T-cell (primary cell): ENCODE results near the gene CACNA1F. TPM values are rescaled to one million over a fixed set of nuclear protein-coding genes. Genes with fewer than 3 reads are reported as not detected.
A peak's percentile ranks its signal among the peaks of the same experiment; 100 is the strongest.

Experiments used
- ATAC-seq, 4 experiments: fragments of 200-7000 bp in 3 of 4; fragments of 150-1000 bp in 1 of 4; cut with Tn5 transposase; replicated peaks in 1 of 4; 1 replicate in 3 of 4; 2 replicates in 1 of 4; pipeline ENCODE4 v1.10.0; 2021; ENCODE audit warnings: moderate library complexity in 3 of 4, mild to moderate bottlenecking in 2 of 4, moderate number of reproducible peaks in 1 of 4
- CTCF ChIA-PET, 2 donors: fragments of 300-600 bp; sonication (Branson Sonifier 250); formaldehyde crosslinking; loops; one replicate each; lab custom pipeline; 2022; ENCODE audit warnings: antibody characterized with exemption in 2 of 2; lab: Charles Lee
- POLR2A ChIA-PET, 2 donors: fragments of 300-600 bp; sonication (Branson Sonifier 250); formaldehyde crosslinking; loops; one replicate each; lab custom pipeline; 2022; ENCODE audit warnings: antibody characterized with exemption in 2 of 2; lab: Charles Lee
- DNase-seq, 35 experiments: peaks; one replicate each; pipeline versions ENCODE4 v3.0.0 to v3.0.0-alpha.2; 2013 to 2023
- H3K27ac ChIP-seq: one replicate; pipeline ENCODE4 v1.5.1; 2013; ENCODE audit warnings: low read length
- H3K27me3 ChIP-seq, 2 experiments: replicated peaks in 1 of 2; 1 replicate in 1 of 2; 2 replicates in 1 of 2; pipeline versions ENCODE4 v1.6.1 to v1.7.0; 2013; ENCODE audit warnings: low read length in 1 of 2, mixed read lengths in 1 of 2; ENCODE audit not compliant: control insufficient read depth in 2 of 2, insufficient read depth in 2 of 2; ENCODE audit errors: extremely low read depth in 1 of 2
- H3K36me3 ChIP-seq, 2 donors: 1 replicate in 1 of 2; 2 replicates in 1 of 2; pipeline versions ENCODE4 v1.6.1 to v1.7.0; 2013; ENCODE audit warnings: low read length in 1 of 2; ENCODE audit not compliant: control insufficient read depth in 2 of 2, insufficient read depth in 1 of 2; ENCODE audit errors: extremely low read depth in 1 of 2
- H3K4me1 ChIP-seq, 2 experiments: 1 replicate in 1 of 2; 2 replicates in 1 of 2; pipeline versions ENCODE4 v1.6.1 to v1.7.0; 2013; ENCODE audit warnings: low read length in 2 of 2, mixed read lengths in 1 of 2; ENCODE audit not compliant: insufficient read depth in 2 of 2, control insufficient read depth in 1 of 2; ENCODE audit errors: extremely low read depth in 1 of 2
- H3K4me3 ChIP-seq, 2 donors: 1 replicate in 1 of 2; 2 replicates in 1 of 2; pipeline versions ENCODE4 v1.5.1 to v1.7.0; 2013; ENCODE audit warnings: mild to moderate bottlenecking in 2 of 2, low read length in 1 of 2, moderate library complexity in 1 of 2; ENCODE audit not compliant: control insufficient read depth in 1 of 2; ENCODE audit errors: extremely low read depth in 1 of 2
- H3K9me3 ChIP-seq: 2 replicates; pipeline ENCODE4 v1.7.0; 2013
- H3K27ac Mint-ChIP-seq, 2 donors: one replicate each; pipeline ENCODE4 v1.8.0; 2020 to 2021; ENCODE audit warnings: mild to moderate bottlenecking in 2 of 2, mixed read lengths in 2 of 2
- H3K27me3 Mint-ChIP-seq, 2 donors: one replicate each; pipeline ENCODE4 v1.8.0; 2021 to 2022; ENCODE audit warnings: mixed read lengths in 2 of 2
- H3K36me3 Mint-ChIP-seq: one replicate; pipeline ENCODE4 v1.8.0; 2021; ENCODE audit warnings: mixed read lengths
- H3K4me1 Mint-ChIP-seq, 3 donors: one replicate each; pipeline ENCODE4 v1.8.0; 2020 to 2022; ENCODE audit warnings: mixed read lengths in 3 of 3, mild to moderate bottlenecking in 1 of 3
- H3K4me3 Mint-ChIP-seq, 3 donors: one replicate each; pipeline ENCODE4 v1.8.0; 2020 to 2022; ENCODE audit warnings: mild to moderate bottlenecking in 3 of 3, mixed read lengths in 3 of 3, moderate library complexity in 3 of 3
- H3K9me3 Mint-ChIP-seq, 3 donors: one replicate each; pipeline ENCODE4 v1.8.0; 2020 to 2022; ENCODE audit warnings: mixed read lengths in 3 of 3
- WGBS: methylation state at CpG from one replicate; pipeline ENCODE4 v1.1.5; 2013; ENCODE audit warnings: missing lambda C conversion rate; ENCODE audit not compliant: insufficient coverage; 5-methylcytosine and 5-hydroxymethylcytosine counted together
- total RNA-seq, 35 experiments: library from RNA in 6 of 35; stranded (reverse) in 6 of 35; fragments of 120-200 nt in 1 of 35; gene quantifications; one replicate each; pipeline versions ENCODE4 v1.2.1 to v1.2.4 and lab custom pipeline; 2013 to 2026

CACNA1F gene
- total RNA-seq, 5 donors from 2014 or later (not counting 1 experiment from before 2014, with no cell fraction given), result 1.4 to 1.9 (median 1.6) TPM

DNA sequence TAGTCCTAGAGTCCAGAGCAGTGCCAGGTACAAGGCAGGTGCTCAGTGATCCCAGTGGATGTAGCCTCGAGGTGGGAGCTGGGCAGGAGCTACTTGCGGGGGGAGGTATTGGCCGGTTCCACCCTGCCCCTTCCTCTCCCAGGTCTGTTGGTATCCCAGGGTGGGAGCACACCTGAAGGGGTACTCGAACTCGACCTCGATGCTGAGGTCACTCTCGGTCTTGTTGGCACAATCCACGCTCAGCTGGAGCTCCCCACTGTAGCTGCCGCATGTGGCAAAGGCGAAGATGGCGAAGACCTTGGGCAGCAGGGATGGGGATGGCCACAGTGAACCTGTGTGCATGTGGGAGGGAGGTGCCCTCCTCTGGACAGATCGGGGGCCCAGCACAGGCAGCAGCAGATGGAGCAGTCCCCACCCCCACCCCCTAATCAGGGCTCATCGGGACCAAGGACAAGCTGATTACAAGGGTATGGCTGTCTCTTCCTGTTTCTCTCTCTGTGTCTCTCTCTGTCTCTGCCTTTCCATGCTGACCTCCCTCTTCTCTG, 35.5 kb downstream of the CACNA1F start:
- Mint-ChIP-seq H3K9me3 (no peaks in the 10 kb centered on the region), H3K4me1 (peaks cover 17 to 34% (median 31%) of the 10 kb centered on the region in 3 donors), H3K36me3 (peaks cover 3% of the 10 kb centered on the region), H3K27ac (no peak overlapping the region), H3K4me3 (no peak overlapping the region), H3K27me3 (peaks cover 0 to 8% of the 10 kb centered on the region in 2 donors)
- no peak for ATAC-seq
- H3K4me1 ChIP-seq, result peaks cover 2 to 27% of the 10 kb centered on the region in 2 experiments
- CTCF ChIA-PET, result no interaction called here
- no peak overlapping the region for H3K27ac ChIP-seq
- POLR2A ChIA-PET, result no interaction called here
- no peak for DNase-seq
- WGBS, result no CpG with 5 or more reads among the region's 13 CpGs
- H3K36me3 ChIP-seq, result no peaks in the 10 kb centered on the region
- H3K4me3 ChIP-seq, result no peak overlapping the region
- H3K27me3 ChIP-seq, result peaks cover 0 to 6% of the 10 kb centered on the region in 2 experiments
- H3K9me3 ChIP-seq, result no peaks in the 10 kb centered on the region

GRCh38 chrX:49193542-49193964, 39.6 kb downstream of the CACNA1F start:
- DNase-seq (no peak), ATAC-seq (no peak)
- Mint-ChIP-seq H3K36me3 (peaks cover 3% of the 10 kb centered on the region), H3K27me3 (peaks cover 0 to 8% of the 10 kb centered on the region in 2 donors), H3K4me1 (peaks cover 21 to 45% (median 29%) of the 10 kb centered on the region in 3 donors), H3K27ac (peak overlapping the region; percentile 4 to 29), H3K4me3 (no peak overlapping the region), H3K9me3 (no peaks in the 10 kb centered on the region)
- Histone ChIP-seq H3K9me3 (no peaks in the 10 kb centered on the region), H3K36me3 (no peaks in the 10 kb centered on the region), H3K4me1 (peaks cover 2 to 22% of the 10 kb centered on the region in 2 experiments), H3K27me3 (no peaks in the 10 kb centered on the region), H3K27ac (no peak overlapping the region), H3K4me3 (no peak overlapping the region)
- CTCF ChIA-PET, result interaction anchor here (0.6 to 1.8 kb wide), 3 partner anchors 35 to 45 kb away, joined by 3 to 9 read pairs (median 3); no protein-coding TSS in a partner anchor
- POLR2A ChIA-PET, result no interaction called here
- WGBS, result 43% methylated on average over 1 of the region's 2 CpGs

- ATAC-seq (no peak), DNase-seq (peak in 7 of 35 experiments; percentile 17 to 48 (median 22))
- H3K27ac ChIP-seq, result no peak overlapping the region
- Mint-ChIP-seq H3K4me1 (peaks cover 16 to 37% (median 22%) of the 10 kb centered on the region in 3 donors), H3K27ac (no peak overlapping the region), H3K27me3 (peaks cover 0 to 3% of the 10 kb centered on the region in 2 donors), H3K9me3 (no peaks in the 10 kb centered on the region), H3K4me3 (peak overlapping the region in 2 of 3 donors; percentile 40 to 50), H3K36me3 (peaks cover 3% of the 10 kb centered on the region)
- no peaks in the 10 kb centered on the region for H3K36me3 ChIP-seq
- H3K27me3 ChIP-seq, result no peaks in the 10 kb centered on the region
- H3K4me1 ChIP-seq, result peaks cover 2 to 21% of the 10 kb centered on the region in 2 experiments
- H3K9me3 ChIP-seq, result no peaks in the 10 kb centered on the region
- ChIA-PET POLR2A (no interaction called here), CTCF (interaction anchor here (0.6 to 1.8 kb wide), 6 partner anchors 9 to 117 kb away, joined by 3 to 9 read pairs (median 3); no protein-coding TSS in a partner anchor)
- WGBS, result 86% methylated on average over 4 of the region's 10 CpGs
- no peak overlapping the region for H3K4me3 ChIP-seq
Observed at GRCh38 chrX:49192722-49193328, 40.3 kb downstream of the CACNA1F start.

- Mint-ChIP-seq H3K9me3 (no peaks in the 10 kb centered on the region), H3K27ac (peak overlapping the region; percentile 91 to 95), H3K27me3 (peaks cover 0 to 3% of the 10 kb centered on the region in 2 donors), H3K4me1 (peaks cover 16 to 37% (median 22%) of the 10 kb centered on the region in 3 donors), H3K36me3 (peaks cover 3% of the 10 kb centered on the region), H3K4me3 (peak overlapping the region; percentile 78 to 91 (median 90))
- under 1% methylated on average over 21 of the region's 34 CpGs for WGBS
- ChIA-PET POLR2A (interaction anchor here in 1 of 2 donors (0.6 to 1.3 kb wide), 3 partner anchors 36 to 1541 kb away, joined by 4 to 6 read pairs (median 5); partner anchors contain the start of gene ELK1), CTCF (interaction anchor here (0.5 to 1.5 kb wide), 9 partner anchors 10 to 217 kb away, joined by 3 to 25 read pairs (median 4); partner anchors contain the start of genes PPP1R3F (in 1 of the 2) and TFE3 (in 1 of the 2))
- no peaks in the 10 kb centered on the region for H3K36me3 ChIP-seq
- no peaks in the 10 kb centered on the region for H3K27me3 ChIP-seq
- DNase-seq (peak in 5 of 35 experiments; percentile 3 to 49 (median 12)), ATAC-seq (peak; percentile 2 to 17 (median 12))
- peak overlapping the region; percentile 34 to 70 for H3K4me3 ChIP-seq
- peak overlapping the region; percentile 47 for H3K27ac ChIP-seq
- no peaks in the 10 kb centered on the region for H3K9me3 ChIP-seq
- peaks cover 2 to 23% of the 10 kb centered on the region in 2 experiments for H3K4me1 ChIP-seq
Observed at GRCh38 chrX:49191574-49192011, 41.5 kb downstream of the CACNA1F start.

- Histone ChIP-seq H3K9me3 (no peaks in the 10 kb centered on the region), H3K36me3 (no peaks in the 10 kb centered on the region), H3K4me1 (peaks cover 2 to 26% of the 10 kb centered on the region in 2 experiments), H3K27me3 (no peaks in the 10 kb centered on the region), H3K27ac (peak overlapping the region; percentile 70), H3K4me3 (peak overlapping the region; percentile 42 to 70)
- peaks cover 3% of the 10 kb centered on the region for H3K36me3 Mint-ChIP-seq
- peak overlapping the region; percentile 78 to 91 (median 90) for H3K4me3 Mint-ChIP-seq
- H3K27me3 Mint-ChIP-seq, result peaks cover 0 to 3% of the 10 kb centered on the region in 2 donors
- ChIA-PET CTCF (interaction anchor here in 1 of 2 donors (0.5 to 1.5 kb wide), 12 partner anchors 24 to 691 kb away, joined by 3 to 25 read pairs (median 3); partner anchors contain the start of genes GRIPAP1 and PPP1R3F), POLR2A (interaction anchor here (0.5 to 1.3 kb wide), 8 partner anchors 24 to 1540 kb away, joined by 3 to 6 read pairs (median 4); partner anchors contain the start of gene ELK1 (in 1 of the 2))
- ATAC-seq (peak; percentile 86 to 88 (median 88)), DNase-seq (peak; percentile 49 to 94 (median 83))
- 1% methylated on average over 12 of the region's 32 CpGs for WGBS
- peak overlapping the region; percentile 91 to 95 for H3K27ac Mint-ChIP-seq
- peaks cover 16 to 39% (median 22%) of the 10 kb centered on the region in 3 donors for H3K4me1 Mint-ChIP-seq
- H3K9me3 Mint-ChIP-seq, result no peaks in the 10 kb centered on the region
Observed at GRCh38 chrX:49190821-49191573, 42.1 kb downstream of the CACNA1F start.
